ENCODE data around the gene NPRL2.

The NPRL2 gene

GRCh38 chr3:50337175-50337861, 13.3 kb downstream of the NPRL2 start:
- peaks cover 59% of the 10 kb centered on the region for H3K4me1 ChIP-seq (ENCODE audit: control insufficient read depth, insufficient read depth, low read length)
- H3K9ac ChIP-seq (ENCODE audit: low read length in 2 of 2), result peak overlapping the region; percentile 87 to 90
- peak overlapping the region; percentile 89 for H3K4me3 ChIP-seq (ENCODE audit: low read length in 2 of 2)
- H3K9me3 ChIP-seq (ENCODE audit: control insufficient read depth in 2 of 2, low read length in 2 of 2), result no peaks in the 10 kb centered on the region
- H3K27ac ChIP-seq (ENCODE audit: low read length), result peak overlapping the region; percentile 89
- H3K27me3 ChIP-seq (ENCODE audit: control insufficient read depth in 1 of 2, insufficient read depth in 2 of 2, low read length in 2 of 2), result no peaks in the 10 kb centered on the region
- peaks cover 3 to 6% of the 10 kb centered on the region in 2 donors for H3K36me3 ChIP-seq (ENCODE audit: control insufficient read depth in 2 of 2, insufficient read depth in 2 of 2, low read length in 2 of 2)

- H3K4me3 ChIP-seq (ENCODE audit: low read length in 2 of 2), result peak overlapping the region; percentile 89
- H3K9ac ChIP-seq (ENCODE audit: low read length in 2 of 2), result peak overlapping the region; percentile 87 to 90
- H3K27ac ChIP-seq (ENCODE audit: low read length), result peak overlapping the region; percentile 89
- H3K27me3 ChIP-seq (ENCODE audit: control insufficient read depth in 1 of 2, insufficient read depth in 2 of 2, low read length in 2 of 2), result no peaks in the 10 kb centered on the region
- peaks cover 9 to 10% of the 10 kb centered on the region in 2 donors for H3K36me3 ChIP-seq (ENCODE audit: control insufficient read depth in 2 of 2, insufficient read depth in 2 of 2, low read length in 2 of 2)
- H3K4me1 ChIP-seq (ENCODE audit: control insufficient read depth, insufficient read depth, low read length), result peaks cover 58% of the 10 kb centered on the region
- H3K9me3 ChIP-seq (ENCODE audit: control insufficient read depth in 2 of 2, low read length in 2 of 2), result no peaks in the 10 kb centered on the region
These were observed 14.0 kb downstream of the NPRL2 start for GRCh38 chr3:50336452-50337174.

- H3K27me3 ChIP-seq (ENCODE audit: control insufficient read depth in 1 of 2, insufficient read depth in 2 of 2, low read length in 2 of 2), result no peaks in the 10 kb centered on the region
- peak overlapping the region; percentile 64 for H3K27ac ChIP-seq (ENCODE audit: low read length)
- H3K9ac ChIP-seq (ENCODE audit: low read length in 2 of 2), result peak overlapping the region; percentile 36 to 42
- no peaks in the 10 kb centered on the region for H3K9me3 ChIP-seq (ENCODE audit: control insufficient read depth in 2 of 2, low read length in 2 of 2)
- H3K36me3 ChIP-seq (ENCODE audit: control insufficient read depth in 2 of 2, insufficient read depth in 2 of 2, low read length in 2 of 2), result peaks cover 29% of the 10 kb centered on the region in 2 donors
- H3K4me3 ChIP-seq (ENCODE audit: low read length in 2 of 2), result no peak overlapping the region
- peaks cover 46% of the 10 kb centered on the region for H3K4me1 ChIP-seq (ENCODE audit: control insufficient read depth, insufficient read depth, low read length)
These were observed 16.1 kb downstream of the NPRL2 start for GRCh38 chr3:50334339-50335075.

GRCh38 chr3:50333744-50334328, 16.7 kb downstream of the NPRL2 start:
- H3K4me3 ChIP-seq (ENCODE audit: low read length in 2 of 2), result peak overlapping the region in 1 of 2 donors; percentile 35

GRCh38 chr3:50331364-50331907, 19.1 kb downstream of the NPRL2 start:
- Histone ChIP-seq H3K36me3 (ENCODE audit: control insufficient read depth in 2 of 2, insufficient read depth in 2 of 2, low read length in 2 of 2) (peaks cover 30 to 32% of the 10 kb centered on the region in 2 donors), H3K4me1 (ENCODE audit: control insufficient read depth, insufficient read depth, low read length) (peaks cover 45% of the 10 kb centered on the region), H3K27me3 (ENCODE audit: control insufficient read depth in 1 of 2, insufficient read depth in 2 of 2, low read length in 2 of 2) (no peaks in the 10 kb centered on the region)

More at GRCh38 chr3:50333744-50334328, 16.7 kb downstream of the NPRL2 start:
- Histone ChIP-seq H3K36me3 (ENCODE audit: control insufficient read depth in 2 of 2, insufficient read depth in 2 of 2, low read length in 2 of 2) (peaks cover 30 to 32% of the 10 kb centered on the region in 2 donors), H3K27me3 (ENCODE audit: control insufficient read depth in 1 of 2, insufficient read depth in 2 of 2, low read length in 2 of 2) (no peaks in the 10 kb centered on the region), H3K4me1 (ENCODE audit: control insufficient read depth, insufficient read depth, low read length) (peaks cover 45% of the 10 kb centered on the region), H3K9me3 (ENCODE audit: control insufficient read depth in 2 of 2, low read length in 2 of 2) (no peaks in the 10 kb centered on the region), H3K27ac (ENCODE audit: low read length) (peak overlapping the region; percentile 64), H3K9ac (ENCODE audit: low read length in 2 of 2) (peak overlapping the region; percentile 29 to 42)

GRCh38 chr3:50330330-50330729, 20.2 kb downstream of the NPRL2 start:
- Histone ChIP-seq H3K9ac (ENCODE audit: low read length in 2 of 2) (no peak overlapping the region), H3K27ac (ENCODE audit: low read length) (no peak overlapping the region), H3K4me1 (ENCODE audit: control insufficient read depth, insufficient read depth, low read length) (peaks cover 34% of the 10 kb centered on the region), H3K4me3 (ENCODE audit: low read length in 2 of 2) (no peak overlapping the region), H3K27me3 (ENCODE audit: control insufficient read depth in 1 of 2, insufficient read depth in 2 of 2, low read length in 2 of 2) (no peaks in the 10 kb centered on the region), H3K36me3 (ENCODE audit: control insufficient read depth in 2 of 2, insufficient read depth in 2 of 2, low read length in 2 of 2) (peaks cover 39 to 41% of the 10 kb centered on the region in 2 donors), H3K9me3 (ENCODE audit: control insufficient read depth in 2 of 2, low read length in 2 of 2) (no peaks in the 10 kb centered on the region)

More at GRCh38 chr3:50331364-50331907, 19.1 kb downstream of the NPRL2 start:
- H3K27ac ChIP-seq (ENCODE audit: low read length), result no peak overlapping the region
- no peaks in the 10 kb centered on the region for H3K9me3 ChIP-seq (ENCODE audit: control insufficient read depth in 2 of 2, low read length in 2 of 2)
- no peak overlapping the region for H3K4me3 ChIP-seq (ENCODE audit: low read length in 2 of 2)
- no peak overlapping the region for H3K9ac ChIP-seq (ENCODE audit: low read length in 2 of 2)

- H3K27ac ChIP-seq (ENCODE audit: low read length), result peak within 1 kb of the TSS; percentile 81
- no peaks in the 10 kb centered on the region for H3K9me3 ChIP-seq (ENCODE audit: control insufficient read depth in 2 of 2, low read length in 2 of 2)
- no peaks in the 10 kb centered on the region for H3K27me3 ChIP-seq (ENCODE audit: control insufficient read depth in 1 of 2, insufficient read depth in 2 of 2, low read length in 2 of 2)
- peaks cover 36 to 38% of the 10 kb centered on the region in 2 donors for H3K36me3 ChIP-seq (ENCODE audit: control insufficient read depth in 2 of 2, insufficient read depth in 2 of 2, low read length in 2 of 2)
- H3K9ac ChIP-seq (ENCODE audit: low read length in 2 of 2), result peak within 1 kb of the TSS; percentile 90 to 93
- peaks cover 29% of the 10 kb centered on the region for H3K4me1 ChIP-seq (ENCODE audit: control insufficient read depth, insufficient read depth, low read length)
- H3K4me3 ChIP-seq (ENCODE audit: low read length in 2 of 2), result peak within 1 kb of the TSS; percentile 90 to 92
These were observed 22.5 kb downstream of the NPRL2 start, which contains the start of gene TUSC2 for GRCh38 chr3:50327943-50328691. TSS of gene TUSC2 (minus strand) at chr3:50328223. CDS start at chr3:50328099, 124 bp downstream.

GRCh38 chr3:50327129-50327528, 23.4 kb downstream of the NPRL2 start:
- Histone ChIP-seq H3K27ac (ENCODE audit: low read length) (peak overlapping the region; percentile 81), H3K4me1 (ENCODE audit: control insufficient read depth, insufficient read depth, low read length) (peaks cover 36% of the 10 kb centered on the region)

GRCh38 chr3:50326182-50326541, 24.4 kb downstream of the NPRL2 start:
- Histone ChIP-seq H3K27me3 (ENCODE audit: control insufficient read depth in 1 of 2, insufficient read depth in 2 of 2, low read length in 2 of 2) (no peaks in the 10 kb centered on the region), H3K36me3 (ENCODE audit: control insufficient read depth in 2 of 2, insufficient read depth in 2 of 2, low read length in 2 of 2) (peaks cover 25 to 28% of the 10 kb centered on the region in 2 donors), H3K4me1 (ENCODE audit: control insufficient read depth, insufficient read depth, low read length) (peaks cover 38% of the 10 kb centered on the region), H3K4me3 (ENCODE audit: low read length in 2 of 2) (no peak overlapping the region), H3K9me3 (ENCODE audit: control insufficient read depth in 2 of 2, low read length in 2 of 2) (no peaks in the 10 kb centered on the region), H3K9ac (ENCODE audit: low read length in 2 of 2) (no peak overlapping the region), H3K27ac (ENCODE audit: low read length) (no peak overlapping the region)

More at GRCh38 chr3:50327129-50327528, 23.4 kb downstream of the NPRL2 start:
- Histone ChIP-seq H3K9ac (ENCODE audit: low read length in 2 of 2) (peak overlapping the region; percentile 90 to 93), H3K27me3 (ENCODE audit: control insufficient read depth in 1 of 2, insufficient read depth in 2 of 2, low read length in 2 of 2) (no peaks in the 10 kb centered on the region), H3K36me3 (ENCODE audit: control insufficient read depth in 2 of 2, insufficient read depth in 2 of 2, low read length in 2 of 2) (peaks cover 34 to 36% of the 10 kb centered on the region in 2 donors), H3K9me3 (ENCODE audit: control insufficient read depth in 2 of 2, low read length in 2 of 2) (no peaks in the 10 kb centered on the region), H3K4me3 (ENCODE audit: low read length in 2 of 2) (peak overlapping the region; percentile 90 to 92)

All from stomach smooth muscle (tissue), 2 donors.